Left ventricle myocardium inferior (tissue), 1 donor: ENCODE data around the gene SHISAL2B. TPM values are rescaled to one million over a fixed set of nuclear protein-coding genes. Genes with fewer than 3 reads are reported as not detected.

Source experiments
- DNase-seq: peaks from one replicate; pipeline ENCODE4 v3.0.0-alpha.2; 2020
- H3K27ac ChIP-seq: fragments of 200-600 bp; replicated peaks from 2 replicates; pipeline ENCODE4 v1.8.0; 2021
- H3K27me3 ChIP-seq: fragments of 200-600 bp; 2 replicates; pipeline ENCODE4 v1.8.0; 2021; ENCODE audit warnings: low read depth
- H3K36me3 ChIP-seq: fragments of 200-600 bp; 2 replicates; pipeline ENCODE4 v1.8.0; 2021
- H3K4me1 ChIP-seq: fragments of 200-600 bp; 2 replicates; pipeline ENCODE4 v1.8.0; 2021
- H3K4me3 ChIP-seq: fragments of 200-600 bp; 2 replicates; pipeline ENCODE4 v1.8.0; 2021; ENCODE audit warnings: mild to moderate bottlenecking, moderate library complexity
- H3K9me3 ChIP-seq: fragments of 200-600 bp; replicated peaks from 2 replicates; pipeline ENCODE4 v1.8.0; 2021
- intact Hi-C: fragments of 100-400 bp; cut with micrococcal nuclease; formaldehyde crosslinking; loops from one replicate; pipeline ENCODE4 v1.11.0; 2022
- total RNA-seq: library from RNA; stranded (reverse); fragmentation: NEBNext Ultra II Directional; extraction: Animal tissue kit (Norgen Biotek cat#: 25700); gene quantifications from one replicate; pipeline ENCODE4 v1.2.1, GENCODE V29; 2021
- TF ChIP-seq, protein P1 (sequence below): fragments of 200-600 bp; IDR thresholded peaks from 2 replicates; pipeline ENCODE4 v1.8.0; 2021; ENCODE audit warnings: antibody characterized with exemption, mild to moderate bottlenecking, borderline replicate concordance
- donor health status: DM: no; HTN: yes; CAD: no; lungs with severe emphysema.

The SHISAL2B gene
- total RNA-seq, 1 donor from 2014 or later: not detected

DNA sequence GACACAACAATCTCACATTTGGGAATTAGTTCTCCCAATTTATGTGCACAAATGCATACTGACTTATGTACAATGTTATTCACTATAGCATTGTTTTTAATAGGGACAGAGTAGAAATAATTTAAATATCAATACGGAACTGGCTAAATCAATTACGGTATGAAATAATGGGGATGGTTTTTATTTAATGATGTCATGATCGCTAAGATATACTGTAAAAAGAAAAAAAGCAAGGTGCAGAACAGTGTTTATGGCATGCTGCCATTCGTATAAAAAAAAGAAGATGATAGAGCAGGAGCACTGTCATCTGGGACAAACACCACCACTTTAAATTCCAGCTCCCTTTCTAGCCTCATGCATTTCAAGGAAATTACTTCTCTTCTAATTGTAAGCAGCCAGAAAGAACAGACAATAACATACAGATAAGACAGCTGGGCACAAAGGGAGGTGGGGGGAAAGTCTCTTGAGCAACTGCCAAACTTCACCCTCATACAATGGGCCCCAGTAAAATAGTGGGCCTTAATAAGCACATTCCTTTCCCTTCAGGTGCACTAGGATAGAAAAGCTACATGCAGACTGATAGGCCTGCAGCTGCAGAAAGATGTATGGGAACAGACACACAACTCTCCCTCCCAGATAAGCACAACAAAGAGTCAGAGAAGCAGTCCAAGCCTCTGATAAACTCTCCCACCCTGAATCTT lies 69.8 kb downstream of the SHISAL2B start:
- intact Hi-C loops: no loop called here
- DNase-seq: no peak
- TF ChIP-seq, protein P1, sequence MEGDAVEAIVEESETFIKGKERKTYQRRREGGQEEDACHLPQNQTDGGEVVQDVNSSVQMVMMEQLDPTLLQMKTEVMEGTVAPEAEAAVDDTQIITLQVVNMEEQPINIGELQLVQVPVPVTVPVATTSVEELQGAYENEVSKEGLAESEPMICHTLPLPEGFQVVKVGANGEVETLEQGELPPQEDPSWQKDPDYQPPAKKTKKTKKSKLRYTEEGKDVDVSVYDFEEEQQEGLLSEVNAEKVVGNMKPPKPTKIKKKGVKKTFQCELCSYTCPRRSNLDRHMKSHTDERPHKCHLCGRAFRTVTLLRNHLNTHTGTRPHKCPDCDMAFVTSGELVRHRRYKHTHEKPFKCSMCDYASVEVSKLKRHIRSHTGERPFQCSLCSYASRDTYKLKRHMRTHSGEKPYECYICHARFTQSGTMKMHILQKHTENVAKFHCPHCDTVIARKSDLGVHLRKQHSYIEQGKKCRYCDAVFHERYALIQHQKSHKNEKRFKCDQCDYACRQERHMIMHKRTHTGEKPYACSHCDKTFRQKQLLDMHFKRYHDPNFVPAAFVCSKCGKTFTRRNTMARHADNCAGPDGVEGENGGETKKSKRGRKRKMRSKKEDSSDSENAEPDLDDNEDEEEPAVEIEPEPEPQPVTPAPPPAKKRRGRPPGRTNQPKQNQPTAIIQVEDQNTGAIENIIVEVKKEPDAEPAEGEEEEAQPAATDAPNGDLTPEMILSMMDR: no peak
- H3K4me1 ChIP-seq: peaks cover 47% of the 10 kb centered on the region
- H3K4me3 ChIP-seq: no peak overlapping the region
- no peaks in the 10 kb centered on the region for H3K27me3 ChIP-seq
- H3K27ac ChIP-seq: no peak overlapping the region
- H3K9me3 ChIP-seq: no peaks in the 10 kb centered on the region
- H3K36me3 ChIP-seq: peaks cover 11% of the 10 kb centered on the region

DNA sequence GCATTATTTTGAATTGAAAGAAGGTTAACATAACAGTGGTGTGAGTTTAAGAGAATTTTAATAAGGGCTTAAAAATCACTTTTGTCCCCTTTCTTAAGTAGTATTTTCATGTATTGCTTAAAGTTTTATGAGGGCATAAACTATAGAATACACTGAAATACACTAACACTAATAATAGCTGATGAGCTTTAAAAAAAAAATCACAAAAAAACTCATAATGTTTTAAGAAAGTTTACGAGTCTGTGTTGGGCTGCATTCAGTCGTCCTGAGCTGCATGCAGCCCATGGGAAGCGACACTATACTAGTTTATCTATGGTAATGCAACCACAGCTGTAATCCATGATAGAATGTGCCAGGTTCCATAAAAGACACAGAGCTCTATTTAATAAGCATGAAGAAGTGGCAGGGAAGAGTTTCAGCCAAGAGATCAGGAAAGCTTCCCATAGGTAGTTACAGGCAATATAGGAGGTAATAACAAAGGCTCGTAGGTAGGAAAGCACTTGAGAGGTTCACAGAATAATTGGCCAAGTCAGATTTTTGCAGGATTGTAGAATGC lies 73.7 kb downstream of the SHISAL2B start:
- intact Hi-C loops: no loop called here
- H3K4me3 ChIP-seq: no peak overlapping the region
- TF ChIP-seq, protein P1: no peak
- H3K27me3 ChIP-seq: no peaks in the 10 kb centered on the region
- no peak for DNase-seq
- H3K27ac ChIP-seq: no peak overlapping the region
- no peaks in the 10 kb centered on the region for H3K9me3 ChIP-seq
- peaks cover 79% of the 10 kb centered on the region for H3K4me1 ChIP-seq
- H3K36me3 ChIP-seq: peaks cover 11% of the 10 kb centered on the region

DNA sequence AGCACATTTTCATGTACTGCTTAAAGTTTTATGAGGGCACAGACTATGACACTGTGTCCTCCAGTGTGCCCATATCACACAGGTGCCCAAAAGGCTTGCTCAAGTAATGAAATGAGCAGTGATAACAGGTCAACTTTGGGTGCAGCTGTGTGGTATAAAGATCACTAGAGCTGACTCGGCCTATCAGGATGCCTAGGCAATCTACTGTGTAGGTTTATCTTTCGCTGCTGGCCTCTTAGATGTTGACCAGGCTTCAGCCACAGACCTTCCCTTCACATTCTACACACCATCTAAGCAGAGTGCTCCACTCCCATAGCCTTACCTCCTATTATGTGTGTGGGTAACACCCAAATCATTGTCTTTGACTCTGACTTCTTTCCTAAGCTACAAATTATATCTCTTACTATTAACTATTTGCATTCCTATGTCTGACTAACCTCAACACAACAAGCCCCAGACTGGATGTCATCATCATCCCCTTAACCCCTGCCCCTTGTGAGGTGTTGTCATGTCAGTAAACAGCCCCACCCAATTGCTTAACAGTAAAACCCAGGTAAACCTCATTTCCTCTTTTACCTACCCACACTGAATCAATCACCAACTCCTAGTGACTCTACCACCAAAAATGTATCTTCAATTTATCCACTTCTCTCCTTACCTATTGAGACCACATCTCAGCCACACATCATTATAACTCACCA lies 75.7 kb downstream of the SHISAL2B start:
- TF ChIP-seq, protein P1: no peak
- Histone ChIP-seq H3K9me3 (no peaks in the 10 kb centered on the region), H3K27ac (no peak overlapping the region), H3K36me3 (peaks cover 11% of the 10 kb centered on the region), H3K27me3 (no peaks in the 10 kb centered on the region), H3K4me1 (peaks cover 79% of the 10 kb centered on the region), H3K4me3 (no peak overlapping the region)
- DNase-seq: no peak
- intact Hi-C loops: no loop called here

DNA sequence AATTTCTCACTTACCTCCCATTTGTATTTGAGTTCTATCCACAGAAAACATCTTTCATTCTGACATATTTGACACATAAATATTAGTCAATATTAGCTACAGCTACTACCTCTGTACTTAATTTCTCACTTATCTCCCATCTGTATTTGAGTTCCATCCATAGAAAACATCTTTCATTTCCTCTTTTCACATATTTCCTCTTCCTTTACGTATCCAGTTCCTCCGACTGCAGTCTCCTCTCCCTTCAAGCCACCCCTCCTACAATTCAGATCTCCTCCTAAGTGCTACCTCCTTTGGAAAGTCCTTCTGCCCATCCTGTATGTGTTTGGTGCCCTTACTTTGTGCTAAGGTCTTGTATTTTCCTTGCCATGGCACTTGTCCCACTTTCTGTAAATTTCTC lies 76.6 kb downstream of the SHISAL2B start:
- H3K27ac ChIP-seq: no peak overlapping the region
- intact Hi-C loops: no loop called here

More for the DNA sequence above, 76.6 kb downstream of the SHISAL2B start:
- TF ChIP-seq, protein P1: no peak
- no peaks in the 10 kb centered on the region for H3K9me3 ChIP-seq
- peaks cover 77% of the 10 kb centered on the region for H3K4me1 ChIP-seq
- no peaks in the 10 kb centered on the region for H3K27me3 ChIP-seq
- DNase-seq: no peak
- peaks cover 11% of the 10 kb centered on the region for H3K36me3 ChIP-seq
- peak overlapping the region; percentile 94 for H3K4me3 ChIP-seq

Other genes starting within 250 kb of the SHISAL2B start
- gene RGS7BP, start 184.5 kb upstream of the SHISAL2B start, total RNA-seq: 3.6 TPM
- 11.7 TPM for gene SREK1IP1, start 78.2 kb downstream of the SHISAL2B start, total RNA-seq
- 26.7 TPM for gene CWC27, start 78.4 kb downstream of the SHISAL2B start, total RNA-seq